Tibial nerve (tissue), 4 donors: ENCODE measurements around the gene FNDC11. TPM values are rescaled to one million over a fixed set of nuclear protein-coding genes. Genes with fewer than 3 reads are reported as not detected.

Experiments used
- DNase-seq, 2 donors: peaks; one replicate each; pipeline ENCODE4 v3.0.0-alpha.2; 2019; ENCODE audit warnings: low spot score in 2 of 2
- H3K27ac ChIP-seq, 4 donors: fragments of 200-600 bp; sonication (generic) in 3 of 4; one replicate each; pipeline ENCODE4 v1.5.1; 2017 to 2019; ENCODE audit warnings: mild to moderate bottlenecking in 1 of 4
- H3K27me3 ChIP-seq, 2 donors: fragments of 200-600 bp; sonication (generic) in 1 of 2; one replicate each; pipeline versions ENCODE4 v1.5.1 to v1.6.0; 2017 to 2019
- H3K36me3 ChIP-seq, 3 donors: fragments of 200-600 bp; sonication (generic); one replicate each; pipeline ENCODE4 v1.5.1; 2018 to 2019
- H3K4me1 ChIP-seq, 4 donors: fragments of 200-600 bp; sonication (generic) in 3 of 4; one replicate each; pipeline ENCODE4 v1.5.1; 2017 to 2019
- H3K4me3 ChIP-seq, 4 donors: fragments of 200-600 bp; sonication (generic) in 3 of 4; one replicate each; pipeline ENCODE4 v1.5.1; 2017 to 2019; ENCODE audit warnings: mild to moderate bottlenecking in 1 of 4, moderate library complexity in 1 of 4
- H3K9me3 ChIP-seq, 4 donors: fragments of 200-600 bp; sonication (generic) in 3 of 4; one replicate each; pipeline ENCODE4 v1.5.1; 2017 to 2019
- CTCF ChIP-seq, 5 experiments: fragments of 200-600 bp in 3 of 5; fragments of 450-650 bp in 2 of 5; sonication (generic) in 3 of 5; IDR thresholded peaks; one replicate each; pipeline ENCODE4 v1.5.1; 2016 to 2019; ENCODE audit warnings: antibody characterized with exemption in 5 of 5, mild to moderate bottlenecking in 3 of 5, moderate library complexity in 2 of 5
- EP300 ChIP-seq, 2 donors: sonication (generic); formaldehyde crosslinking; IDR thresholded peaks; one replicate each; pipeline ENCODE4 v1.6.1; 2017; ENCODE audit warnings: antibody characterized with exemption in 2 of 2, mild to moderate bottlenecking in 1 of 2
- POLR2A ChIP-seq, 2 donors: fragments of 450-650 bp; IDR thresholded peaks; one replicate each; pipeline ENCODE4 v1.6.1; 2017; ENCODE audit warnings: antibody characterized with exemption in 2 of 2, mild to moderate bottlenecking in 2 of 2, moderate library complexity in 2 of 2
- WGBS, 2 donors: methylation state at CpG; one replicate each; pipeline ENCODE4 v1.1.5; 2018; 5-methylcytosine and 5-hydroxymethylcytosine counted together
- total RNA-seq, 4 donors: library from RNA; depleted of rRNA; stranded (reverse); fragments of >200 nt; gene quantifications; one replicate each; pipeline ENCODE4 v1.1.0, GENCODE V29; 2016

The FNDC11 gene
- total RNA-seq, 4 donors from 2014 or later: 0.21 to 1.4 (median 0.30) TPM; not detected in 1

DNA sequence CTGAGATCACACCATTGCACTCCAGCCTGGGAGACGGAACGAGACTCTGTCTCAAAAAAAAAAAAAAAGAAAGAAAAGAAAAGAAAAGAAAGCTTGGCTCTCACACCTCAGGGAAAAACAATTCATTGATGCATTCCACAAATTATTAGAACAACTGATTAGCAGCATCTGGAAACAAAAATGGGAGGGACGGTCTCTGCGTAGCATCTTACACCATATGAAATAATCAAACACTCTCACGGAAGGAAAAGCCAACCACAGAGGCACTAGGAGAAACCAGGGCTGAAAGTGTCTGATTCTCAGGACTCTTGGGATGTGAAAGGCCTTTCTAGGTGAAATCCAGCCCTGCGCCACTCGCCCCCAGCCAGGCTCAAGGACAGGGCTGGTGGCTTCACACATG is 22.4 kb downstream of the FNDC11 start:
- H3K36me3 ChIP-seq: peaks cover 0 to 9% (median 0%) of the 10 kb centered on the region in 3 donors
- peaks cover 0 to 27% (median 12%) of the 10 kb centered on the region in 4 donors for H3K4me1 ChIP-seq
- H3K4me3 ChIP-seq: no peak overlapping the region
- DNase-seq: no peak
- 71 to 75% methylated on average over 7 of the region's 7 CpGs for WGBS, 2 donors
- no peak overlapping the region for H3K27ac ChIP-seq
- H3K9me3 ChIP-seq: no peaks in the 10 kb centered on the region
- TF ChIP-seq POLR2A (IDR thresholded peaks at IDR 0.05) (no peak), EP300 (IDR thresholded peaks at IDR 0.05) (no peak), CTCF (IDR thresholded peaks at IDR 0.05) (no peak)
- peaks cover 0 to 4% of the 10 kb centered on the region in 2 donors for H3K27me3 ChIP-seq

GRCh38 chr20:63577317-63577894 is 23.4 kb downstream of the FNDC11 start:
- no peak overlapping the region for H3K4me3 ChIP-seq
- TF ChIP-seq CTCF (IDR thresholded peaks at IDR 0.05) (no peak), POLR2A (IDR thresholded peaks at IDR 0.05) (no peak), EP300 (IDR thresholded peaks at IDR 0.05) (no peak)
- H3K4me1 ChIP-seq: peaks cover 0 to 22% (median 12%) of the 10 kb centered on the region in 4 donors
- H3K27me3 ChIP-seq: peaks cover 0 to 4% of the 10 kb centered on the region in 2 donors
- H3K36me3 ChIP-seq: peaks cover 0 to 3% (median 0%) of the 10 kb centered on the region in 3 donors
- no peak overlapping the region for H3K27ac ChIP-seq
- 55 to 78% methylated on average over 18 to 19 of the region's 19 CpGs for WGBS, 2 donors
- no peak for DNase-seq
- no peaks in the 10 kb centered on the region for H3K9me3 ChIP-seq

GRCh38 chr20:63578224-63579016 is 24.5 kb downstream of the FNDC11 start:
- H3K27me3 ChIP-seq: peaks cover 0 to 4% of the 10 kb centered on the region in 2 donors
- H3K27ac ChIP-seq: no peak overlapping the region
- no peaks in the 10 kb centered on the region for H3K36me3 ChIP-seq
- no peak for DNase-seq
- no peaks in the 10 kb centered on the region for H3K9me3 ChIP-seq
- peaks cover 0 to 16% (median 4%) of the 10 kb centered on the region in 4 donors for H3K4me1 ChIP-seq
- no peak overlapping the region for H3K4me3 ChIP-seq
- TF ChIP-seq CTCF (IDR thresholded peaks at IDR 0.05) (peak in 1 of 5 experiments; percentile 7), POLR2A (IDR thresholded peaks at IDR 0.05) (no peak)
- WGBS, 2 donors: 69% methylated on average over 26 of the region's 26 CpGs

GRCh38 chr20:63579017-63579694 is 25.2 kb downstream of the FNDC11 start:
- no peak for DNase-seq
- 68 to 73% methylated on average over 19 of the region's 19 CpGs for WGBS, 2 donors

More at GRCh38 chr20:63579017-63579694, 25.2 kb downstream of the FNDC11 start:
- TF ChIP-seq EP300 (IDR thresholded peaks at IDR 0.05) (no peak), POLR2A (IDR thresholded peaks at IDR 0.05) (no peak), CTCF (IDR thresholded peaks at IDR 0.05) (no peak)
- Histone ChIP-seq H3K4me1 (peaks cover 0 to 13% (median 3%) of the 10 kb centered on the region in 4 donors), H3K27ac (no peak overlapping the region), H3K4me3 (no peak overlapping the region), H3K9me3 (no peaks in the 10 kb centered on the region), H3K36me3 (no peaks in the 10 kb centered on the region), H3K27me3 (peaks cover 0 to 4% of the 10 kb centered on the region in 2 donors)
